Tibial nerve (tissue), 3 donors: ENCODE measurements around the gene DHDH.
"Not testable (repeated sequence)": the region's sequence is repeated elsewhere in the genome, so short reads cannot be mapped to it uniquely, and the experiment has no call there.

Source experiments
- CTCF ChIP-seq, 5 experiments: fragments of 200-600 bp in 3 of 5; fragments of 450-650 bp in 2 of 5; sonication (generic) in 3 of 5; IDR thresholded peaks; one replicate each; pipeline ENCODE4 v1.5.1; 2016 to 2019; ENCODE audit warnings: antibody characterized with exemption in 5 of 5, mild to moderate bottlenecking in 3 of 5, moderate library complexity in 2 of 5
- POLR2A ChIP-seq, 2 donors: fragments of 450-650 bp; IDR thresholded peaks; one replicate each; pipeline ENCODE4 v1.6.1; 2017; ENCODE audit warnings: antibody characterized with exemption in 2 of 2, mild to moderate bottlenecking in 2 of 2, moderate library complexity in 2 of 2

GRCh38 chr19:48919271-48919670 lies 14.2 kb upstream of the DHDH start:
- not testable (repeated sequence) for TF ChIP-seq CTCF, POLR2A (IDR thresholded peaks at IDR 0.05)
